HL-60 (cell line): ENCODE measurements around the gene NOP16.

Source experiments
- CTCF ChIP-seq: IDR thresholded peaks from one replicate; pipeline ENCODE4 v1.5.1; 2011; ENCODE audit warnings: low read length, control low read depth, inconsistent platforms; ENCODE audit not compliant: insufficient read depth
- POLR2AphosphoS5 ChIP-seq: IDR thresholded peaks from 2 replicates; pipeline ENCODE4 v1.6.1; 2012; ENCODE audit warnings: low read depth
- SPI1 ChIP-seq: IDR thresholded peaks from 2 replicates; pipeline ENCODE4 v1.6.1; 2012; ENCODE audit warnings: low read depth, mild to moderate bottlenecking, borderline replicate concordance

DNA sequence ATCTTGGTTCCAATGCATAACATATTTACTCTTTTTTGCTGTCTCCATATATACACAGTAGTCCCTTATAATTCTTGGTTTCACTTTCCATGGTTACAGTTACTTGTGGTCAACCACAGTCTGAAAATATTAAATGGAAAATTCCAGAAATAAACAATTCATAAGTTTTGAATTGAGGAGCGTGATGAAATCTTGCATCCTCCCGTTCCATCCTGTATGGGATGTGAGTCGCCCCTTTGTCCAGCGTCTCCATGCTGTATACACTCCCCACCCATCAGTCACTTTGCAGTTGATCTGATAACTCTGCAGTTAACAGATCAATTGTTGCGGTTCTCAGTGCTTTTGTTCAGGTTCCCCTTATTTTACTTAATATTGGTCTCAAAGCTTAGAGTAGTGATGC, 48.3 kb upstream of the NOP16 start:
- TF ChIP-seq CTCF (no peak), POLR2AphosphoS5 (no peak), SPI1 (no peak)
